Ascending aorta (tissue), 2 donors: ENCODE results near the gene NT5DC2. TPM values are rescaled to one million over a fixed set of nuclear protein-coding genes. Genes with fewer than 3 reads are reported as not detected.

ENCODE experiments used
- DNase-seq, 2 donors: peaks; one replicate each; pipeline ENCODE4 v3.0.0-alpha.2; 2019; ENCODE audit warnings: low spot score in 2 of 2
- H3K27ac ChIP-seq, 2 donors: fragments of 200-600 bp; sonication (generic); one replicate each; pipeline ENCODE4 v1.5.1; 2016 to 2017; ENCODE audit warnings: mild to moderate bottlenecking in 1 of 2
- H3K27me3 ChIP-seq: fragments of 200-600 bp; sonication (generic); one replicate; pipeline ENCODE4 v1.5.1; 2017
- H3K36me3 ChIP-seq, 2 donors: fragments of 200-600 bp; sonication (generic); one replicate each; pipeline ENCODE4 v1.5.1; 2016
- H3K4me1 ChIP-seq, 2 donors: fragments of 200-600 bp; sonication (generic); one replicate each; pipeline ENCODE4 v1.5.1; 2016 to 2017; ENCODE audit warnings: mild to moderate bottlenecking in 1 of 2
- H3K4me3 ChIP-seq, 2 donors: fragments of 200-600 bp; sonication (generic); one replicate each; pipeline ENCODE4 v1.5.1; 2016 to 2017; ENCODE audit warnings: mild to moderate bottlenecking in 1 of 2
- H3K9me3 ChIP-seq, 2 donors: fragments of 200-600 bp; sonication (generic); one replicate each; pipeline ENCODE4 v1.5.1; 2016
- CTCF ChIP-seq, 3 experiments: fragments of 200-600 bp in 2 of 3; fragments of 450-650 bp in 1 of 3; sonication (generic) in 2 of 3; IDR thresholded peaks; one replicate each; pipeline ENCODE4 v1.5.1; 2016 to 2019; ENCODE audit warnings: antibody characterized with exemption in 3 of 3, mild to moderate bottlenecking in 1 of 3, moderate library complexity in 1 of 3
- intact Hi-C: fragments of 100-400 bp; cut with DNase I; formaldehyde crosslinking; loops from one replicate; pipeline ENCODE4 v1.15.1; 2023
- total RNA-seq: library from RNA; depleted of rRNA; stranded (reverse); fragments of >200 nt; gene quantifications from one replicate; pipeline ENCODE4 v1.1.0, GENCODE V29; 2016

NT5DC2 gene
- total RNA-seq, 1 donor from 2014 or later: 95.5 TPM

DNA sequence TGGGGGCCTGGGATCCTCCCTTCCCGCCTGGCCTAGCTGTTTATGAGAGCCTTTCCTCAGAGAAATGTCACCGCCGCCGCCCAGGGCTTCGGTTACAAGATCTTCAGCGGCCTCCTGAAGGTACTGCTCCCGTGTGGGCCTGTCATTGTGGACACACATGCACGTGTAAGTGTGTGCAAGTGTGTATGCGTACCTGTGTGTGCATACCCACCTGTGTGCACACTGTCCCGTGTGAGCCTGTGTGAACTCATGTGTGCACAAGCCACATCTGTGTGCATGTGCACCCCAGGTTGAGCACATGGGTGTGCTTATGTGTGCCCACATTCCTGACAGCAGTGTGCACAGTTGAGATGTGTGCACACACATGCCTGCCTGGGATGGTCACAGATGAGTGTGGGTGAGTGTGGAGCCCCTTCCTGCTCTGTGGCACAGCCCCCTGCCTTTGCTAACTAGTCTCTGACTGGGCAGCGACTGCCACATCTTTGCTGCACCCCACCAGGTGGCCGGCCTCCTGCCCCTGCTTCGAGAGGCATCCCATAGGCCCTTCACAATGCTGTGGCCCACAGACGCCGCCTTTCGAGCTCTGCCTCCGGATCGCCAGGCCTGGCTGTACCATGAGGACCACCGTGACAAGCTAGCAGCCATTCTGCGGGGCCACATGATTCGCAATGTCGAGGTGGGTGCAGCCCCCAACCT, 14.1 kb downstream of the NT5DC2 start:
- no peaks in the 10 kb centered on the region for H3K9me3 ChIP-seq
- peaks cover 0 to 5% of the 10 kb centered on the region in 2 donors for H3K36me3 ChIP-seq
- no peak for DNase-seq
- H3K4me3 ChIP-seq: no peak overlapping the region
- intact Hi-C loops: no loop called here
- TF ChIP-seq CTCF (IDR thresholded peaks at IDR 0.05): no peak
- H3K27ac ChIP-seq: no peak overlapping the region
- H3K27me3 ChIP-seq: no peaks in the 10 kb centered on the region
- no peaks in the 10 kb centered on the region for H3K4me1 ChIP-seq

- Histone ChIP-seq H3K9me3 (no peaks in the 10 kb centered on the region), H3K36me3 (no peaks in the 10 kb centered on the region), H3K27me3 (no peaks in the 10 kb centered on the region), H3K4me3 (peak overlapping the region; percentile 2 to 29), H3K4me1 (no peaks in the 10 kb centered on the region), H3K27ac (no peak overlapping the region)
- no peak for DNase-seq
- intact Hi-C loops: no loop called here
- no peak for TF ChIP-seq CTCF (IDR thresholded peaks at IDR 0.05)
Measured at GRCh38 chr3:52518723-52519444, 14.8 kb downstream of the NT5DC2 start.

- no peaks in the 10 kb centered on the region for H3K4me1 ChIP-seq
- no peak for DNase-seq
- H3K4me3 ChIP-seq: peak overlapping the region in 1 of 2 donors; percentile 2
- no peak overlapping the region for H3K27ac ChIP-seq
- H3K36me3 ChIP-seq: no peaks in the 10 kb centered on the region
- H3K9me3 ChIP-seq: no peaks in the 10 kb centered on the region
- H3K27me3 ChIP-seq: no peaks in the 10 kb centered on the region
- intact Hi-C loops: no loop called here
- TF ChIP-seq CTCF (IDR thresholded peaks at IDR 0.05): no peak
Measured at GRCh38 chr3:52517796-52518722, 15.6 kb downstream of the NT5DC2 start.

- Histone ChIP-seq H3K9me3 (no peaks in the 10 kb centered on the region), H3K27me3 (no peaks in the 10 kb centered on the region), H3K4me3 (no peak overlapping the region), H3K4me1 (no peaks in the 10 kb centered on the region), H3K27ac (no peak overlapping the region), H3K36me3 (no peaks in the 10 kb centered on the region)
- intact Hi-C loops: no loop called here
- no peak for TF ChIP-seq CTCF (IDR thresholded peaks at IDR 0.05)
- DNase-seq: no peak
Measured at GRCh38 chr3:52516509-52517195, 17.0 kb downstream of the NT5DC2 start.

DNA sequence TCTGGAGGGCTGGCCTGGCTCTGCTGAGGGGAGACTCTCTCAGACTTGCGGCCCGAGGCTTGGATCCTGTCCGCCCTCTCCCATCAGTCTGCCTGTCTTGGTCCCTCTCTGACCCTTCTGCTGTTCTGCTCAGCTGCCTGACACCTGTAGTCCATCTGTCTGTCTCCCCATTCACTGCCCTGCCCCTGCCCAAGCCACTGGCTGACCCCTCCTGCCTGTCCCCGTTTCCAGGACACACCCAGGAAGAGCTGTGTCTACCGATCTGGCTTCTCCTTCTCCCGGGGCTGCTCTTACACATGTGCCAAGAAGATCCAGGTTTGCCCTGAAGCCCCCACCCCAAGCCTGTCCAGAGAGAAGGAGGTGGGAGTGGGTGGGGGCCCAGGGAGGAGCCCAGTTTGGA, 18.5 kb downstream of the NT5DC2 start:
- no peaks in the 10 kb centered on the region for H3K9me3 ChIP-seq
- TF ChIP-seq CTCF (IDR thresholded peaks at IDR 0.05): no peak
- H3K4me3 ChIP-seq: no peak overlapping the region
- no peaks in the 10 kb centered on the region for H3K36me3 ChIP-seq
- no peak overlapping the region for H3K27ac ChIP-seq
- intact Hi-C loops: no loop called here
- no peaks in the 10 kb centered on the region for H3K4me1 ChIP-seq
- DNase-seq: no peak
- H3K27me3 ChIP-seq: no peaks in the 10 kb centered on the region
